Heart right ventricle (tissue), 16 donors: Measurements from ENCODE around the gene MACROD2. TPM values are rescaled to one million over a fixed set of nuclear protein-coding genes. Genes with fewer than 3 reads are reported as not detected.

ENCODE experiments used
- ATAC-seq, 8 donors: fragments of 200-7000 bp; cut with Tn5 transposase; one replicate each; pipeline ENCODE4 v1.9.1; 2020; ENCODE audit warnings: mild to moderate bottlenecking in 8 of 8, moderate library complexity in 8 of 8, moderate number of reproducible peaks in 1 of 8
- DNase-seq, 2 donors: peaks; one replicate each; pipeline ENCODE4 v3.0.0-alpha.2; 2020
- H3K27ac ChIP-seq, 10 donors: fragments of 200-600 bp; sonication (generic) in 2 of 10; one replicate each; pipeline versions ENCODE4 v1.5.0 to v1.8.0; 2020 to 2022; ENCODE audit warnings: mild to moderate bottlenecking in 3 of 10
- H3K27me3 ChIP-seq, 7 donors: fragments of 200-600 bp; one replicate each; pipeline ENCODE4 v1.8.0; 2021 to 2022; ENCODE audit warnings: mild to moderate bottlenecking in 2 of 7
- H3K36me3 ChIP-seq, 9 donors: fragments of 200-600 bp; sonication (generic) in 1 of 9; one replicate each; pipeline versions ENCODE4 v1.5.0 to v1.8.0; 2020 to 2022; ENCODE audit warnings: mild to moderate bottlenecking in 2 of 9
- H3K4me1 ChIP-seq, 9 donors: fragments of 200-600 bp; sonication (generic) in 1 of 9; one replicate each; pipeline versions ENCODE4 v1.5.0 to v1.8.0; 2020 to 2022; ENCODE audit warnings: mild to moderate bottlenecking in 4 of 9
- H3K4me3 ChIP-seq, 10 donors: fragments of 200-600 bp; sonication (generic) in 2 of 10; one replicate each; pipeline versions ENCODE4 v1.5.0 to v1.8.0; 2020 to 2022; ENCODE audit warnings: mild to moderate bottlenecking in 7 of 10, moderate library complexity in 2 of 10
- H3K9me3 ChIP-seq, 11 donors: fragments of 200-600 bp in 10 of 11; sonication (generic) in 2 of 11; one replicate each; pipeline versions ENCODE4 v1.5.0 to v1.8.0; 2013 to 2022; ENCODE audit warnings: mild to moderate bottlenecking in 2 of 11, control low read depth in 1 of 11, moderate library complexity in 1 of 11
- WGBS, 2 donors: extraction: QIAGEN DNeasy Blood & Tissue Kit; methylation state at CpG; one replicate each; pipeline ENCODE4 v1.1.7; 2013; ENCODE audit warnings: inconsistent platforms in 1 of 2; 5-methylcytosine and 5-hydroxymethylcytosine counted together
- intact Hi-C, 10 donors: fragments of 100-400 bp; cut with DNase I; formaldehyde crosslinking; loops; one replicate each; pipeline versions ENCODE4 v1.11.1 to v1.14.2; 2022
- polyA plus RNA-seq, 2 donors: library from polyadenylated mRNA; stranded (reverse); fragments of 200-250 nt; gene quantifications; one replicate each; pipeline ENCODE4 v1.2.3, GENCODE V29; 2013
- total RNA-seq, 10 donors: library from RNA; stranded (reverse); fragmentation: NEBNext Ultra II Directional in 3 of 10; extraction: Animal tissue kit (Norgen Biotek cat#: 25700) in 3 of 10; gene quantifications; one replicate each; pipeline versions ENCODE4 v1.2.1 to v1.2.4, GENCODE V29; 2021 to 2023
- TF ChIP-seq, protein P1 (sequence below), 9 donors: fragments of 200-600 bp; sonication (generic) in 2 of 9; IDR thresholded peaks; one replicate each; pipeline versions ENCODE4 v1.5.0 to v1.8.0; 2021 to 2022; ENCODE audit warnings: antibody characterized with exemption in 9 of 9, mild to moderate bottlenecking in 5 of 9, moderate library complexity in 1 of 9
- donor health status: Arrhythmogenic right ventricular cardiomyopathy.
- donor health status: ischemic (EF 13 %, LVEDD 7.1; RV severe dilation, severe dysfunction).
- donor health status: healthy with polysubstance abuse.
- donor health status: DM: no; HTN: yes; CAD: no.
- donor health status: DM: no; HTN: no; CAD: no.
- donor health status: ischemic (EF 25% LVEDD 6.9; RV normal size, moderate dysfunction).
- donor health status: ischemic (EF 25% LVEDD 5.7; RV mildly dilated, moderate dysfunction).
- donor health status: healthy.
- donor health status: DM: yes; HTN: yes; CAD: no.
- donor health status: Ischemic cardiomyopathy.
- donor health status: ischemic (EF 35%, LVEDD 5.7; RV mildly dilated, moderate dysfunction).
- donor health status: nonischemic (EF 11% LVEDD 7.7; RV severe dilation, severe dysfunction).
- donor health status: DM: yes; HTN: yes; CAD: no.
- donor health status: PGD.
- donor health status: ischemic (EF 29% LVEDD 5.4; RV normal size, mild dysfunction).
- donor health status: nonischemic (EF 23%, LVEDD 6.1; RV moderate dilation, normal function).

Gene MACROD2
- total and polyA plus RNA-seq, 12 donors, result 0.28 to 6.4 (median 4.1) TPM

DNA sequence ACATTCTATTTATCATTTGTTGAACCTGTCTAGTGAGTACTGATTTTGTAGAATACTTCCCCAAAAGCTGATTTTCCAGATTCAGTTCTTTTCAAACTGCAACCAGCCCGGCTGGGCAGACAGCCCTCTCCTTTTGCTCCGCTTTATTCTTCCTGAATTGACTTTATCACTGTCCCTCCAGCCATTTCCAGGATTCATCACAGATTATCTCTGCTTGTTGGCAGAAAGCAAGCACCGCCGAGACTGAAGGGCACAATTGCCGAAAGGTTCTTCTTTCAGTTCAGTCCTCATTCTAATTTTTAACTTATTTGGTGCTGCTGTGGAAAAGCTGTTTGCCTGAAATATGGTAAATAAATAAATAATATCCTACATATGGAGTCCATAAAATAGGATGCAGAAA, 711.2 kb downstream of the MACROD2 start:
- intact Hi-C loops, result no loop called here
- no peaks in the 10 kb centered on the region for H3K4me1 ChIP-seq
- H3K27ac ChIP-seq, result no peak overlapping the region
- no peaks in the 10 kb centered on the region for H3K27me3 ChIP-seq
- TF ChIP-seq, protein P1, sequence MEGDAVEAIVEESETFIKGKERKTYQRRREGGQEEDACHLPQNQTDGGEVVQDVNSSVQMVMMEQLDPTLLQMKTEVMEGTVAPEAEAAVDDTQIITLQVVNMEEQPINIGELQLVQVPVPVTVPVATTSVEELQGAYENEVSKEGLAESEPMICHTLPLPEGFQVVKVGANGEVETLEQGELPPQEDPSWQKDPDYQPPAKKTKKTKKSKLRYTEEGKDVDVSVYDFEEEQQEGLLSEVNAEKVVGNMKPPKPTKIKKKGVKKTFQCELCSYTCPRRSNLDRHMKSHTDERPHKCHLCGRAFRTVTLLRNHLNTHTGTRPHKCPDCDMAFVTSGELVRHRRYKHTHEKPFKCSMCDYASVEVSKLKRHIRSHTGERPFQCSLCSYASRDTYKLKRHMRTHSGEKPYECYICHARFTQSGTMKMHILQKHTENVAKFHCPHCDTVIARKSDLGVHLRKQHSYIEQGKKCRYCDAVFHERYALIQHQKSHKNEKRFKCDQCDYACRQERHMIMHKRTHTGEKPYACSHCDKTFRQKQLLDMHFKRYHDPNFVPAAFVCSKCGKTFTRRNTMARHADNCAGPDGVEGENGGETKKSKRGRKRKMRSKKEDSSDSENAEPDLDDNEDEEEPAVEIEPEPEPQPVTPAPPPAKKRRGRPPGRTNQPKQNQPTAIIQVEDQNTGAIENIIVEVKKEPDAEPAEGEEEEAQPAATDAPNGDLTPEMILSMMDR (IDR thresholded peaks at IDR 0.05), result no peak
- H3K4me3 ChIP-seq, result no peak overlapping the region
- 51 to 75% methylated on average over 5 of the region's 5 CpGs for WGBS, 2 donors
- no peaks in the 10 kb centered on the region for H3K36me3 ChIP-seq
- ATAC-seq, result no peak
- no peaks in the 10 kb centered on the region for H3K9me3 ChIP-seq
- no peak for DNase-seq

DNA sequence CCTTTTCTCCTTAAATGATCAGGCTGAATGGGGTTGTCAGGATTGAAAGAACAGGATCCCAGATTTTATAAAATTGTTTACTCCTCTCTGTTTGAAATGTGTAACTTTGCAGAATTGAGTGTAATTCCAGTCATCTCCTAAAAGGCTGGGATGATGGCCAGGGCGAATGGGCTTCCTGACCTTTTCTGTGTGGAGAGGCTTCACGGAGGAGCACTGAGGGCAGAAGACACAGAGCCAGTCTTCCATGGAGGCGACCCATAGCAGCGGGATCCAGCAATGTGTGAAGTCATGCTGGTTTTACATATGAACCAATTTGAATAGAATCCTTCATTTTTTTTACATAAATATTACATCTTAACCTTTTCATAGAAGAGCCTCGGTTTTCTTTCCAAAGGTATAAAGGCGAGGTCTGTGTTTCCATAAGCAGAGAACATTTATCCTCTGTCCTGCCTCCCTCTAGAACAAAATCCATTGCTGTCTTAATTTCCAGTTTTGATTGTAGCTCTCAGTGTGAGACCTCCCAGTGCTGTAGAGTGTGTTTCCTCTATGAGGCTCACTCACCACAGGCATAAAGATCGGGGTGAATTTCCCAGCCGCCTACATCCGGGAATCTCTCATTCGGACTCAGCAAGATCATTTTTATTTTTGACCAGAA, 711.8 kb downstream of the MACROD2 start:
- no peak overlapping the region for H3K4me3 ChIP-seq
- TF ChIP-seq, protein P1 (IDR thresholded peaks at IDR 0.05), result no peak
- no peaks in the 10 kb centered on the region for H3K36me3 ChIP-seq
- ATAC-seq (no peak), DNase-seq (no peak)
- 85 to 94% methylated on average over 10 of the region's 10 CpGs for WGBS, 2 donors
- H3K4me1 ChIP-seq, result no peaks in the 10 kb centered on the region
- intact Hi-C loops, result no loop called here
- no peaks in the 10 kb centered on the region for H3K27me3 ChIP-seq
- H3K27ac ChIP-seq, result no peak overlapping the region
- no peaks in the 10 kb centered on the region for H3K9me3 ChIP-seq

DNA sequence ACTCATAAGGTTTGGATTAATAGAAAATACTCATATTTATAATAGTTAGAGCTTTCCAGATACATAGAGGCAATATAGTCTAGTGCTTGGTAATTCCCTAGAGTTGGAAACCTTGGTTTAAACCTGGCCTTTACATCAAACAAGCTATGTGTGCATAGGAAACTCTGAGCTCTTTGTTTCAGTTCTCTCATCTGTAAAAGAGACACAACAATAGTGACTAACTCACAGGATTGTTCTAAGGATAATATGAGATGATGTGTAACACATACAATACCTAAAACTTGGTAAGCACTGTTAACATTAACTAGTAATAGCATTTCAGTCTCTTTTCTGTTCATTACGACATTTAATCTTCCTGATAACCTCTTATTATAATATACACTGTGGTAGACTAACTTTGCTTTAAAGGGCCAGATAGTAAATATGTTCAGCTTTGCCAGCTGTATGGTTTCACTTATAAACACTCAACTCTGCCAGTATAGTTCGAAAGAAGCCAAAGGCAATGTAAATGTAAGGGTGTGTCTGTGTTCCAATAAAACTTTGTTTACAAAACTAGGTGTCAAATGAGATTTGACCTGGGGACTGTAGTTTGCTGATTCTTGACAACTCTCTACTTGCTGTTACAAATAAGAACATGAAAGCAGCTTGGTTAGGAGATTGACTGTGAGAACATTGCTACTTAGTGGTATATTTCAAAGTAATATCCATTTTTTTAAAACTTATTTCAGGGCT, 712.7 kb downstream of the MACROD2 start:
- Histone ChIP-seq H3K9me3 (no peaks in the 10 kb centered on the region), H3K4me1 (no peaks in the 10 kb centered on the region), H3K27ac (no peak overlapping the region), H3K4me3 (no peak overlapping the region), H3K27me3 (no peaks in the 10 kb centered on the region), H3K36me3 (no peaks in the 10 kb centered on the region)
- intact Hi-C loops, result no loop called here
- ATAC-seq, result no peak
- WGBS, 2 donors, result 63 to 66% methylated on average over 2 of the region's 2 CpGs
- no peak for DNase-seq
- TF ChIP-seq, protein P1 (IDR thresholded peaks at IDR 0.05), result no peak

DNA sequence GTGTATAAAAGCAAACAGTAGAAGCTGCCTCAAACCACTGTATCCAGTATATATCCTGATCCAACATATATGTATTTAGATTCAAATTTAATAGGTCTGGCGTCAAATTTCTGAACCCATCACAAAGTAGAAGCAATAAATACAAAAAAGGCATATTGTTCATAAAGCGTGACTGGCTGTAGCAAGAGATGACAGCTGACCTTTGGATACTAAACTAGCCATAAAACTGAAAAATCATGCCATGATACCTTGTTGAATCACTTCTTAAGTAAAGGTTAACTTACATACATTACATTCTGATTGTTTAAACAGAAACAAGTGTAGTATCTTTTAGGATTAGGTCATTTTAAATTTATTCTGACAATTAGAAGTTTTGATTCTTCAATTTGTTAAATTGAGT, 714.1 kb downstream of the MACROD2 start:
- TF ChIP-seq, protein P1 (IDR thresholded peaks at IDR 0.05), result no peak
- DNase-seq (no peak), ATAC-seq (no peak)
- H3K9me3 ChIP-seq, result no peaks in the 10 kb centered on the region
- WGBS, 2 donors, result 61 to 95% methylated on average over 2 of the region's 2 CpGs
- intact Hi-C loops, result no loop called here
- no peak overlapping the region for H3K27ac ChIP-seq
- no peaks in the 10 kb centered on the region for H3K36me3 ChIP-seq
- no peaks in the 10 kb centered on the region for H3K4me1 ChIP-seq
- H3K27me3 ChIP-seq, result no peaks in the 10 kb centered on the region
- H3K4me3 ChIP-seq, result no peak overlapping the region
